Muscle of arm (tissue), 12 donors: ENCODE measurements around the gene HPS5. TPM values are rescaled to one million over a fixed set of nuclear protein-coding genes. Genes with fewer than 3 reads are reported as not detected.

Experiments used
- DNase-seq: peaks from one replicate; pipeline ENCODE4 v3.0.0-alpha.2; 2013
- polyA plus RNA-seq, 12 donors: library from polyadenylated mRNA; unstranded; fragments of 120-200 nt; gene quantifications; one replicate each; pipeline ENCODE4 v1.2.1, GENCODE V29; 2013; ENCODE audit not compliant: insufficient read length in 12 of 12

HPS5 gene
- polyA plus RNA-seq, 12 donors: 11.3 to 18.1 (median 14.0) TPM; not detected in 1

- peak; percentile 28 for DNase-seq
Measured at GRCh38 chr11:18243783-18244362, 78.1 kb downstream of the HPS5 start.

- no peak for DNase-seq
Measured at GRCh38 chr11:18239655-18240054, 82.3 kb downstream of the HPS5 start.

- DNase-seq: no peak
Measured at GRCh38 chr11:18236664-18237356, 85.1 kb downstream of the HPS5 start, which contains the start of gene SAA4. SAA4 (minus strand) TSS chr11:18236802; CDS start chr11:18235926, 876 bp downstream.

- DNase-seq: no peak
Measured at GRCh38 chr11:18235394-18236334, 86.3 kb downstream of the HPS5 start.

- no peak for DNase-seq
Measured at GRCh38 chr11:18233912-18234311, 88.0 kb downstream of the HPS5 start.

GRCh38 chr11:18230859-18231258 lies 91.1 kb downstream of the HPS5 start:
- no peak for DNase-seq

- no peak for DNase-seq
Measured at GRCh38 chr11:18229501-18229900, 92.4 kb downstream of the HPS5 start.

Other genes starting within 250 kb of the HPS5 start
- gene SAAL1, start 216.1 kb downstream of the HPS5 start, polyA plus RNA-seq: 10 to 100 TPM in 11 of 12 donors, not detected in 1; 10.2 to 23.7 (median 17.3) TPM
- not detected for gene MRGPRX3, start 189.6 kb downstream of the HPS5 start, polyA plus RNA-seq
- not detected for gene MRGPRX4, start 149.3 kb downstream of the HPS5 start, polyA plus RNA-seq
- gene SAA4, start 85.3 kb downstream of the HPS5 start, polyA plus RNA-seq: not detected
- gene SAA2, start 73.5 kb downstream of the HPS5 start, polyA plus RNA-seq: under 1 TPM in 3 of 12 donors, not detected in 9; 0.28 to 0.40 (median 0.32) TPM
- gene SAA1, start 55.9 kb downstream of the HPS5 start, polyA plus RNA-seq: not detected
- 10 to 100 TPM in 11 of 12 donors, not detected in 1; 29.2 to 57.3 (median 37.3) TPM for gene GTF2H1, start 427 bp upstream of the HPS5 start, polyA plus RNA-seq
- 100 to 1,000 TPM in 11 of 12 donors, not detected in 1; 605 to 842 (median 666) TPM for gene LDHA, start 72.4 kb upstream of the HPS5 start, polyA plus RNA-seq
- 1 to 10 TPM in 2 of 12 donors, under 1 TPM in 3, not detected in 7; 0.34 to 1.6 (median 0.77) TPM for gene LDHC, start 90.2 kb upstream of the HPS5 start, polyA plus RNA-seq
- under 1 TPM in 10 of 12 donors, not detected in 2; 0.06 to 0.94 (median 0.38) TPM for gene LDHAL6A, start 133.7 kb upstream of the HPS5 start, polyA plus RNA-seq
- 100 to 1,000 TPM in 7 of 12 donors, 10 to 100 TPM in 4, not detected in 1; 89.4 to 131 (median 102) TPM for gene TSG101, start 204.8 kb upstream of the HPS5 start, polyA plus RNA-seq